K562 (cell line): ENCODE data around the gene GRIP1. TPM values are rescaled to one million over a fixed set of nuclear protein-coding genes. Genes with fewer than 3 reads are reported as not detected.

ENCODE experiments used
- ATAC-seq: fragments of 200-7000 bp; cut with Tn5 transposase; 3 replicates; pipeline ENCODE4 v1.9.1; 2020; ENCODE audit warnings: moderate library complexity
- BruUV-seq: library from RNA; stranded (reverse); fragments of 400-500 nt; replicated peaks from 2 replicates; lab custom pipeline; 2021; lab: Mats Ljungman, UMichigan
- CTCF ChIA-PET: fragments of 300-600 bp; formaldehyde crosslinking; extraction: SDS; loops from one replicate; lab custom pipeline; 2021; ENCODE audit warnings: low intra/inter-chr PET ratio; lab: Yijun Ruan, JAX
- POLR2A ChIA-PET: fragments of 300-600, 350-650 bp; sonication (Branson Sonifier 250); formaldehyde crosslinking; extraction: SDS; loops from one replicate; lab custom pipeline; 2021; ENCODE audit warnings: antibody characterized with exemption, inconsistent platforms; lab: Yijun Ruan, JAX
- DNase-seq, 4 experiments: peaks; one replicate each; pipeline versions ENCODE4 v3.0.0 to v3.0.0-alpha.2; 2011 to 2018; ENCODE audit warnings: low spot score in 3 of 4, mixed read lengths in 3 of 4; ENCODE audit errors: extremely low read depth in 1 of 4
- FAIRE-seq: peaks from 2 replicates; lab custom pipeline; 2011; peaks lifted over from hg19 to GRCh38; lab: Jason Lieb, UNC
- H2AFZ ChIP-seq: 2 replicates; pipeline ENCODE4 v1.6.0; 2011; ENCODE audit warnings: low read depth, low read length, control low read depth, inconsistent platforms
- H3K27ac ChIP-seq: fragments of 200-600 bp; 3 replicates; pipeline ENCODE4 v1.8.0; 2011; ENCODE audit warnings: low read depth, mild to moderate bottlenecking, control low read depth, inconsistent platforms, low read length, moderate library complexity, mixed read lengths; ENCODE audit errors: extremely low read depth
- H3K27me3 ChIP-seq, 2 experiments: fragments of 300-600 bp in 1 of 2; 2 replicates in 1 of 2; 3 replicates in 1 of 2; pipeline versions ENCODE4 v1.6.0 to v1.8.0; 2011; ENCODE audit warnings: inconsistent platforms in 2 of 2, low read length in 2 of 2, mild to moderate bottlenecking in 1 of 2, mixed read lengths in 1 of 2, moderate library complexity in 1 of 2; ENCODE audit not compliant: control insufficient read depth in 2 of 2, insufficient read depth in 2 of 2
- H3K36me3 ChIP-seq: fragments of 300-600 bp; 3 replicates; pipeline ENCODE4 v1.8.0; 2011; ENCODE audit warnings: mild to moderate bottlenecking, low read length, inconsistent platforms; ENCODE audit not compliant: control insufficient read depth, insufficient read depth
- H3K4me1 ChIP-seq, 2 experiments: fragments of 200-600 bp in 1 of 2; replicated peaks in 1 of 2; 2 replicates in 1 of 2; 3 replicates in 1 of 2; pipeline versions ENCODE4 v1.5.1 to v1.8.0; 2011; ENCODE audit warnings: inconsistent platforms in 2 of 2, low read length in 2 of 2, mild to moderate bottlenecking in 1 of 2, mixed read lengths in 1 of 2, moderate library complexity in 1 of 2; ENCODE audit not compliant: control insufficient read depth in 2 of 2, insufficient read depth in 2 of 2
- H3K4me2 ChIP-seq: 2 replicates; pipeline ENCODE4 v1.6.1; 2011; ENCODE audit warnings: low read length, control low read depth, inconsistent platforms, mixed read lengths; ENCODE audit not compliant: insufficient read depth
- H3K4me3 ChIP-seq: fragments of 200-600 bp; sonication (generic), shearing (Covaris generic); 2 replicates; pipeline ENCODE4 v1.5.1; 2016; ENCODE audit warnings: control low read depth, inconsistent platforms
- H3K79me2 ChIP-seq: fragments of 200-600 bp; 3 replicates; pipeline ENCODE4 v1.8.0; 2011; ENCODE audit warnings: low read length, inconsistent platforms; ENCODE audit not compliant: control insufficient read depth, insufficient read depth
- H3K9ac ChIP-seq, 2 experiments: 2 replicates each; pipeline versions ENCODE4 v1.6.0 to v1.6.1; 2011; ENCODE audit warnings: low read depth in 2 of 2, low read length in 2 of 2, control low read depth in 1 of 2, inconsistent platforms in 1 of 2, mild to moderate bottlenecking in 1 of 2, mixed read lengths in 1 of 2; ENCODE audit not compliant: insufficient read depth in 1 of 2
- H3K9me1 ChIP-seq: one replicate; pipeline ENCODE4 v1.6.0; 2011; ENCODE audit warnings: inconsistent platforms, mild to moderate bottlenecking, low read length, moderate library complexity; ENCODE audit not compliant: control insufficient read depth, insufficient read depth
- H3K9me3 ChIP-seq: replicated peaks from 2 replicates; pipeline ENCODE4 v1.5.1; 2011; ENCODE audit warnings: low read depth, low read length, inconsistent platforms; ENCODE audit not compliant: control insufficient read depth, insufficient read depth
- H4K20me1 ChIP-seq: replicated peaks from 2 replicates; pipeline ENCODE4 v1.6.1; 2011; ENCODE audit warnings: low read length, inconsistent platforms, mixed read lengths; ENCODE audit not compliant: control insufficient read depth, insufficient read depth
- BHLHE40 ChIP-seq: IDR thresholded peaks from 2 replicates; pipeline ENCODE4 v1.6.1; 2011; ENCODE audit warnings: low read length, improper control_type of control experiment
- CBX2 ChIP-seq: fragments of 200-600 bp; sonication (generic); IDR thresholded peaks from one replicate; pipeline ENCODE4 v1.6.1; 2012; ENCODE audit warnings: mild to moderate bottlenecking, low read length, inconsistent platforms; ENCODE audit not compliant: insufficient read depth, poor library complexity, severe bottlenecking
- STAG1 ChIP-seq: sonication (generic); formaldehyde crosslinking; IDR thresholded peaks from 2 replicates; pipeline ENCODE4 v1.5.0; 2020; ENCODE audit warnings: missing genetic modification reagents, borderline replicate concordance
- TCF7 ChIP-seq: sonication (generic); IDR thresholded peaks from 2 replicates; pipeline ENCODE4 v1.6.1; 2016; ENCODE audit warnings: antibody characterized with exemption, borderline replicate concordance
- XRCC5 ChIP-seq: fragments of 200-400 bp; formaldehyde crosslinking; IDR thresholded peaks from 2 replicates; pipeline ENCODE4 v1.6.1; 2017; ENCODE audit warnings: low read depth, mild to moderate bottlenecking, low read length
- WGBS: fragments of 100-300 bp; shearing (Covaris generic); methylation state at CpG from one replicate; pipeline ENCODE4 v1.1.6; 2016; ENCODE audit warnings: low coverage, mixed read lengths; ENCODE audit not compliant: insufficient coverage; ENCODE audit errors: missing lambda C conversion rate; 5-methylcytosine and 5-hydroxymethylcytosine counted together
- in situ Hi-C: fragments of 300-500 bp; cut with MboI; formaldehyde crosslinking; loops from 4 replicates; pipeline ENCODE4 v1.15.0; 2018; ENCODE audit warnings: inconsistent platforms, mixed read lengths
- intact Hi-C: fragments of 100-400 bp; cut with micrococcal nuclease; formaldehyde crosslinking; loops from 2 replicates; pipeline ENCODE4 v1.14.2; 2022
- polyA plus RNA-seq, 8 experiments: library from polyadenylated mRNA; depleted of rRNA in 4 of 8; stranded (reverse) in 5 of 8; unstranded in 3 of 8; fragments of >200 nt; fragmentation: Nextera tagmentation in 2 of 8; fragmentation: Illumina TruSeq in 1 of 8; extraction: Ambion mirVana in 2 of 8; extraction: Trizol in 1 of 8; gene quantifications; 2 replicates each; pipeline versions ENCODE4 v1.2.1 to v1.2.3, GENCODE V29; 2011 to 2014; ENCODE audit warnings: inconsistent platforms in 1 of 8, missing spikeins in 1 of 8
- total RNA-seq, 7 experiments: library from RNA; depleted of rRNA in 6 of 7; stranded (reverse); fragments of >200 nt in 6 of 7; fragmentation: Illumina TruSeq in 2 of 7; extraction: Trizol in 2 of 7; gene quantifications; 2 replicates each; pipeline versions ENCODE4 v1.2.1 to v1.2.3, GENCODE V29; 2011 to 2021; ENCODE audit warnings: low replicate concordance in 1 of 7
- TF ChIP-seq, protein P1 (sequence below), 2 experiments: IDR thresholded peaks in 1 of 2; conservative IDR thresholded peaks in 1 of 2; 2 replicates each; pipeline ENCODE4 v1.6.1; 2016; ENCODE audit warnings: low read depth in 2 of 2, mild to moderate bottlenecking in 1 of 2, missing compliant biosample characterization in 1 of 2, missing genetic modification characterization in 1 of 2, moderate library complexity in 1 of 2
- TF ChIP-seq, protein P2 (sequence below): fragments of 250-450 bp; sonication (Bioruptor Pico); IDR thresholded peaks from 2 replicates; pipeline ENCODE4 v1.6.1; 2021; ENCODE audit warnings: mild to moderate bottlenecking
- TF ChIP-seq, protein P3 (sequence below): fragments of 450-650 bp; IDR thresholded peaks from 2 replicates; pipeline ENCODE4 v1.6.1; 2016; ENCODE audit warnings: mild to moderate bottlenecking

The GRIP1 gene
- total and polyA plus RNA-seq, 9 of the 15 experiments (the other 6 are each of a cell fraction or from before 2014, with no cell fraction given): 0.28 to 1.2 (median 0.45) TPM

DNA sequence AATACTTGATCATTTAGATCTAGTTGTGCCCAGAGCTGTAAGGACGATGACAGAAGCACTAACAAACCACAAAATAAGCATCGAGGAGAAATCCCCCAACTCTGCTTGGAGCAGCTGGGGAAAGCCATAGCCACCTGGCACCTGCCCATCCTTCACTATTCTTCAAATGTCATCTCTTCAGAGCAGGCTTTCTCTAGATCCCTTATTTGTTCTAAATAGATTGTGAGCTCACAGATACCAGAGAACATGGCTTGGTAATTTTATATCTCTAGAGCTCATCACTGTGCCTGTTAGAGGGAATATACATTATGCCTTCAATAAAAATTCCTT, 50.9 kb downstream of the GRIP1 start:
- Histone ChIP-seq H3K27me3 (no peaks in the 10 kb centered on the region), H3K9me1 (no peaks in the 10 kb centered on the region), H3K79me2 (no peaks in the 10 kb centered on the region), H3K27ac (no peak overlapping the region), H2AFZ (no peak overlapping the region), H4K20me1 (no peaks in the 10 kb centered on the region), H3K4me3 (no peak overlapping the region), H3K4me2 (no peak overlapping the region), H3K9me3 (no peaks in the 10 kb centered on the region), H3K4me1 (no peaks in the 10 kb centered on the region), H3K36me3 (no peaks in the 10 kb centered on the region), H3K9ac (no peak overlapping the region)
- ChIA-PET POLR2A (no interaction called here), CTCF (no interaction called here)
- ATAC-seq: no peak
- no peak for FAIRE-seq
- in situ Hi-C loops (no loop called here), intact Hi-C loops (no loop called here)
- TF ChIP-seq, protein P1, sequence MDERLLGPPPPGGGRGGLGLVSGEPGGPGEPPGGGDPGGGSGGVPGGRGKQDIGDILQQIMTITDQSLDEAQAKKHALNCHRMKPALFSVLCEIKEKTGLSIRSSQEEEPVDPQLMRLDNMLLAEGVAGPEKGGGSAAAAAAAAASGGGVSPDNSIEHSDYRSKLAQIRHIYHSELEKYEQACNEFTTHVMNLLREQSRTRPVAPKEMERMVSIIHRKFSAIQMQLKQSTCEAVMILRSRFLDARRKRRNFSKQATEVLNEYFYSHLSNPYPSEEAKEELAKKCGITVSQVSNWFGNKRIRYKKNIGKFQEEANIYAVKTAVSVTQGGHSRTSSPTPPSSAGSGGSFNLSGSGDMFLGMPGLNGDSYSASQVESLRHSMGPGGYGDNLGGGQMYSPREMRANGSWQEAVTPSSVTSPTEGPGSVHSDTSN (CRISPR knock-in tag; IDR thresholded peaks at IDR 0.05; ENCODE audit: low read depth): no peak
- TF ChIP-seq, protein P1 (tag; conservative IDR thresholded peaks at IDR 0.05; ENCODE audit: low read depth): no peak
- TF ChIP-seq, protein P2, sequence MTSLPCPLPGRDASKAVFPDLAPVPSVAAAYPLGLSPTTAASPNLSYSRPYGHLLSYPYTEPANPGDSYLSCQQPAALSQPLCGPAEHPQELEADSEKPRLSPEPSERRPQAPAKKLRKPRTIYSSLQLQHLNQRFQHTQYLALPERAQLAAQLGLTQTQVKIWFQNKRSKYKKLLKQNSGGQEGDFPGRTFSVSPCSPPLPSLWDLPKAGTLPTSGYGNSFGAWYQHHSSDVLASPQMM (CRISPR knock-in tag): no peak
- TF ChIP-seq BHLHE40 (no peak), XRCC5 (no peak), TCF7 (no peak), STAG1 (CRISPR knock-in tag) (no peak), CBX2 (no peak)
- TF ChIP-seq, protein P3, sequence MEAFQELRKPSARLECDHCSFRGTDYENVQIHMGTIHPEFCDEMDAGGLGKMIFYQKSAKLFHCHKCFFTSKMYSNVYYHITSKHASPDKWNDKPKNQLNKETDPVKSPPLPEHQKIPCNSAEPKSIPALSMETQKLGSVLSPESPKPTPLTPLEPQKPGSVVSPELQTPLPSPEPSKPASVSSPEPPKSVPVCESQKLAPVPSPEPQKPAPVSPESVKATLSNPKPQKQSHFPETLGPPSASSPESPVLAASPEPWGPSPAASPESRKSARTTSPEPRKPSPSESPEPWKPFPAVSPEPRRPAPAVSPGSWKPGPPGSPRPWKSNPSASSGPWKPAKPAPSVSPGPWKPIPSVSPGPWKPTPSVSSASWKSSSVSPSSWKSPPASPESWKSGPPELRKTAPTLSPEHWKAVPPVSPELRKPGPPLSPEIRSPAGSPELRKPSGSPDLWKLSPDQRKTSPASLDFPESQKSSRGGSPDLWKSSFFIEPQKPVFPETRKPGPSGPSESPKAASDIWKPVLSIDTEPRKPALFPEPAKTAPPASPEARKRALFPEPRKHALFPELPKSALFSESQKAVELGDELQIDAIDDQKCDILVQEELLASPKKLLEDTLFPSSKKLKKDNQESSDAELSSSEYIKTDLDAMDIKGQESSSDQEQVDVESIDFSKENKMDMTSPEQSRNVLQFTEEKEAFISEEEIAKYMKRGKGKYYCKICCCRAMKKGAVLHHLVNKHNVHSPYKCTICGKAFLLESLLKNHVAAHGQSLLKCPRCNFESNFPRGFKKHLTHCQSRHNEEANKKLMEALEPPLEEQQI: no peak
- BruUV-seq: no TSS peak
- DNase-seq: no peak
- 0% methylated on average over 2 of the region's 2 CpGs for whole genome bisulfite sequencing
